Activated gamma-delta T cell treated with anti-CD3 and anti-CD28 coated beads, Interleukin-2, amount 50 U/mL, for 16 hours (primary cell): ENCODE data around the gene CCDC148.

Source experiments
- DNase-seq: peaks from one replicate; pipeline ENCODE4 v3.0.0-alpha.2; 2020; ENCODE audit warnings: low read depth

CCDC148 gene

DNA sequence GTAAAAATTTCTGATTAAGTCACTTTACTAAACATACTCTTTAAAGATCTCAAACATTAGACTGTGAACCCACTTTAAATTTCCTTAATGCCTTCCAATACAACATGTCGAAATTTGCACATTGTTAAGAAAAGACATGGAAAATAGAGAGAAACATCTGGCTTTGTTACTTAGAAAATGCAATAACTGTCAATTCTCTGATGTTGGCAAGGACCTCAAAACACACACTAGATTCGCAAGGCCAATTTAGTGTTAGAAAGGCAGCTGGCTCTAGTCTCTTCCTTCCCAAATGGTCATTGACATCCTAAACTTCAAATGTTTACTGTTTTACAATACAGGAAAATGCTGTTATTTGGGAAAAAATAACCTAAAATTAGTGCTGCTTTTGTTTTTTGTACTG is 244.3 kb downstream of the CCDC148 start:
- DNase-seq = no peak

DNA sequence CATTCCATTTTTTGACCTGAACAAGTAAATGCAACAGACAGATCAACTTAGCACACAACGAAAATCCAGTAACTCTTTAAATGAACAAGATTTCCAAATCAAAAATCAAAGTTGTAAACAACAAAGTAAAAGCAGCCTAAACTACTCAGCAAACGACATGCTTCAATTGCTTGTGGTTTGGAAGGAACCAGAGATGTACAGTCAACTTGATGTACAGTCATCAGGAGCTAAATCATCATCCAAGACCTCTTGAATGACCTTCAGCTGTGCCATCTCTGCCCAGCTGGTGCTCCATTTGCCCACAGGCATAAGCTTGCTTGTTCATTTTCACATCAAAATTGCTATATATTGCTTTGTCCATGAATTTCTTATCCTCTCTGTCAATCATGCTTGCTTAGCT is 245.1 kb downstream of the CCDC148 start:
- no peak for DNase-seq

DNA sequence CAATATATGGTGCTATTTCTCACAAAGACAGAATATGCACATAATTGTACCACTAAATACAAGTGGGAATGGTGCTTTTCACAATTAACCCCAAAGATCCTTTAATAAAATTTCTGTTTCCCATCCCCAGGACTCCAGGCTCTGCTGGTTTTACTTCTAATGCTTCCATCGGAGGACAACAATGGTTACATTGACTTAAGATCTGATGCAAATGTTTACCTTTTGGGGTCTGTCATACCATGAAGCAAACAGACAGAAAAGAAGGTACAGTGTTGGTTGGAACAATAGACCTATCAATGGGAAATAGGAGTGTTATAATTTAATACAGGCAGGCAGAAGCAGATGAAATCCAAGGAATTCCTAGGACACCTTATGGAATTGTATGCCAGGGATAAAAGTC is 249.2 kb downstream of the CCDC148 start:
- no peak for DNase-seq

DNA sequence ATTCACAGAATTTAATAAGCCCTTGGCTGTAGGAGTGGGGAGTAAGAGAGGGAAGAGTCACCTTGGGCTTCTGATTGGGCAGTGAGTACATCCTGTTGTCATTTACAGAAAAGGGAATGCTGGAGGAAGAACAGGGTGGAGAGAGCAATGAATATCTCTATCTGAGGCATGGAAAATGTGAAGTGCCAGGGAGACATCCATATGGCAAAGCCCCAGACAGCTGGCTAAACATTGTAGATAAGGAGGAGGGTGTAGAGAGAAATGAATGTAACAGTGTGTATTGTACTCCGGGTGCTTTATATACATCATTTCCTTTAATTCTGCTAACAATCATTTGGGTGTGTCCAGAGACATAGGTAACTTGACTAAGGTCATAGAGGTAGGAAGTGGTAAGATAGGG is 251.3 kb downstream of the CCDC148 start:
- no peak for DNase-seq

DNA sequence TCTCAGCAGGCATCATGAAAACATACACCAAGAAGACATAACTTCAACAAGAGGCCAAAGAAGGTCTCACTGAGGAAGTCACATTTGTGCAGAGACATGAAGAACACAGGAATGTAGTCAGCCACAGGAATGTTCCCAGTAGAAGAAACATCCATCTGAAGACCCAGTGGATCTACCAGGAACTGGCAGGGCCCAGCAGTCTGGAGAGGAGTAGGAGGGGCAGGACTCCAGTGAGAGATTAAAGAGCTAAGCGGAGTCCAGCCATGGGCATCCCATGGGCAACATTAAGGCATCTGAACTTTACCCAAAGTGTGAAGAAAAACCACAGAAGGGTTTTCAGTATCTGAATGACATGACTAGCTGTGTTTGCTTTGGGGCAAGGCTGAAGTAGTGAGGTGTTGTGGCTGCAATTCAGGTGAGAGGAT is 251.8 kb downstream of the CCDC148 start:
- DNase-seq = no peak

DNA sequence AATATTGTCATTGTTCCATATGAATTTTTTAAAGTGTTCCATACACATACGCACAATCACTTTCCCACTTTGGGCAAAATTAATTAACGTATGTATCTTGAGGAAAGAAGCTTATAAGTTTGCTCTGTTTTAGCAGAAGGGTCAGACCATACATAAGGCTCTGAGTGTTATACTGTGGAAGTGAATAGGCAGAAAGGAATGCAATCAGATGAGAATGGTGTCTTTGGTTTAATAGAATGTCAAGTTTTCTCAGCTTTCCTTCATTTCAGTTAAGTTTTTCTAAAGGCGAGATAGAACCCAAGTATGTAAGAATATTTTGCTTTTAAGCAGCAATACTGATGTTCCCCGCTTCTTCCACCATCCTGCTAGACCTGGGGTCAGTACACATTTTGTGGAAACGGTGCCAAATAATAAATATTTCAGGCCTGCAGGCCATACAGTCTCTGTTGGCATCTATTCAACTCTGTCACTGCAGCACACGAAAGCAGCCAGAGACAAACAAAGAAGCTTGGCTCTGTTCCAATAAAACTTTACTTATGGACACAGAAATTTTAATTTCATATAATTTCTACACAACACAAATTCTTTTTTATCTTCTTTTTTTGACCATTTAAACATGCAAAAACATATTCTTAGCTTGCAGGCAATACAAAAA is 254.3 kb downstream of the CCDC148 start:
- DNase-seq = no peak

DNA sequence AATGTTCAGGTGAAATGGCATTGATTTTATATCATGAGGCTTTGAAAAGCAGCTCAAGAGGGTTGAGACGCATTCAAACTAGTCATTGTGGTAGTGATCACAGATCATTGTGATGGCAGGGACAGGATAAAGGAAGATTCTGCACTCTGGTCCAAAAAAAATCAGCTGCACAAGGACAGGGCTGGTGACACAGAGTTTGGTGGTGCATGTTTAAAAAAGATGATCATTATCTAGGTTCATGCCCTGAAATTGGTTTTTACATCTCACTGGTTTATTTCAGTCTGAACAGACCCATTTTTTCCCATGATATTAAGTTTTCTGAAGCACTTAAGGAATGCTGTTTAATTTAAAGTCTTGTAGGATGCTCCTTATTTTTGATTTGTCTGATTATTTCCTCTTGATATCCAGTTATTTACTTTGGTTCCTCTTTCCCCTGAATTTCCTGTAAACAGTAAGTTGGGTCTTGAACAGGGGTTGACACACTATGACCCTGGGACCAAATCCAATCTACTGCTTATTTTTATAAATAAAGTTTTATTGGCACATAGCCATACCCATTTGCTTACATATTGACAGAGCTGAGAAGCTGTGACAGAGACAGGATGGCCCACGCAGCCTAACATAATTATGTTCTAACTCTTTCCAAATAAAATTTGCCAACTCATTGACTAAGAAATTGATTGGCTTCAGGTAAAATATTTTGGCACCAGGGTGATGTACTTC is 256.5 kb downstream of the CCDC148 start:
- no peak for DNase-seq

DNA sequence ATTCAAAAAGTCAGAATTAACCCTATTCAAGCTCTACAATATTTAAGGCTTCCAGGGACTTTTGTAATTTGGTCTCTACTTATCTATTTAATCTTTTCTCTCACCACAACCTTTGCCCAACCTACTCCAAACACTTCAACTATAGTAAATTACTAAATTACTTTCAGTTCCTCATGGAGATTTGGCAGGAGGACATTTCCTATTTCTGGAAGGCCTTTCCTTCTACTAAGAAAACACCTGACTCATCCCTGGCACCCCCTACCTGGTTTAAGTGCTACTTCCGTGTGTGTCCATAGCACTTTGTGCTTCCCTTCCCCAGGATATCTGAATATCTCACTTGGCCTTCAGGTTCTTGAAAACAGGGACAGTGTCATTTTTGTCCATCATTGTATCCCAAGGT is 258.6 kb downstream of the CCDC148 start:
- DNase-seq = no peak

DNA sequence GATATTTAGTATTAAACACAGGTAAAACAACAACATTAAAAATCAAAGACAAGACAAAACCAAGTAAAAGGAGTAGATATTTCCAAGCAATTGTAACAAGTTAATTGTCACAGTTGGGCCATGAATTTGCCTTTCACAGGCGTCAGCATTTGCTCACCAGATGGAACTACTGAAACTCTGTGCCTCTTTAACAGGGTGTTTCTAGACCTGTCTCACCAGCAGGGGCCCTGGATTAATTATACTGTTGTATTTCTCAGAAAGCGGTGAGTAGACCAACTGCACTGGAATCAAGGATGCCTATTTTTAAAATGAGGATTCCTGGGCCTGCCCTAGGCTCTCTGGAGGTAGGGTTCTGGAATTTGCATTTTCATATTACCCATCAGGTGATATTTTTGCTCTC is 262.3 kb downstream of the CCDC148 start:
- no peak for DNase-seq

DNA sequence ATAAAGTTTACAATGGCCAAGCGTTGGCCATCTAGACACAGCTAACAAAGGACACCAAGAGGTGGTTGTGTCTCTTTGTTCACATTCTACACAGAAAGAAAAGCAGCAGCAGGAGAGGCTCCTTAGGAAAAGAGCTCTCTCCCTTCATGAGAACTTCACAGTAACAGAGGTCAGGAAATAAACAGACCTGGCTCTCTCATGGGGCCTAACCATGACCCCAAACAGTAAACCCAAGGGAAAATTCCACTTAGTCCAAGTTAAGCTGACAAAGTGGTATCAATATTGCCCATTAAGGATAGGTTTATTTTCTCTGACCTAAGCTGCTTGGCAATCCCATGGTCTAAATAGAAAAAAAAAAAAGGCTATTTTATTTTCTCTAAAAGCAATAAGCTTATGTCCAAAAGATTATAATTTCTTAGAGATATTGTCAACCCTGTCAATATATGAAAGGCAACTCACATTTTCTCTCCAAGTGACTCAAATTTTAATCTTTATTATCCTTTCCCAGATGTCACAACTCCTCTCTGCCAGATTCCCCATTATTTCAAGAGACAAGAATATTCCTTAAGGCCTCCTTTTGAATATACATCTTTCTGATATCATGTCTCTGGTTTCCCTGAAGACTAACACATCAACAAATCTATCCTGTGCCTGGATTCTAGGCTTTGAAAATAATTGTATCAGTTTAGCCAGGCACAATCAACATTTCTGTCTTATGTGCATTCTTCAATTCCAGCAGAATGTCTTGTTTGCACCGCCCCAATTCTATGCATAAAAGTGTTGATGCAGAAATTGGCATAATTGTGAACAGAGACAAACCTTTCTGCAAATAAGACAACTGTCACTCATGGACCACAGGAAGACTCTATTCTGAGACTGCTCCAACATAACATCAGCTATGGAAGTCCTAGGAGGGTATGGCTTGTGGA is 263.8 kb downstream of the CCDC148 start:
- DNase-seq = no peak

DNA sequence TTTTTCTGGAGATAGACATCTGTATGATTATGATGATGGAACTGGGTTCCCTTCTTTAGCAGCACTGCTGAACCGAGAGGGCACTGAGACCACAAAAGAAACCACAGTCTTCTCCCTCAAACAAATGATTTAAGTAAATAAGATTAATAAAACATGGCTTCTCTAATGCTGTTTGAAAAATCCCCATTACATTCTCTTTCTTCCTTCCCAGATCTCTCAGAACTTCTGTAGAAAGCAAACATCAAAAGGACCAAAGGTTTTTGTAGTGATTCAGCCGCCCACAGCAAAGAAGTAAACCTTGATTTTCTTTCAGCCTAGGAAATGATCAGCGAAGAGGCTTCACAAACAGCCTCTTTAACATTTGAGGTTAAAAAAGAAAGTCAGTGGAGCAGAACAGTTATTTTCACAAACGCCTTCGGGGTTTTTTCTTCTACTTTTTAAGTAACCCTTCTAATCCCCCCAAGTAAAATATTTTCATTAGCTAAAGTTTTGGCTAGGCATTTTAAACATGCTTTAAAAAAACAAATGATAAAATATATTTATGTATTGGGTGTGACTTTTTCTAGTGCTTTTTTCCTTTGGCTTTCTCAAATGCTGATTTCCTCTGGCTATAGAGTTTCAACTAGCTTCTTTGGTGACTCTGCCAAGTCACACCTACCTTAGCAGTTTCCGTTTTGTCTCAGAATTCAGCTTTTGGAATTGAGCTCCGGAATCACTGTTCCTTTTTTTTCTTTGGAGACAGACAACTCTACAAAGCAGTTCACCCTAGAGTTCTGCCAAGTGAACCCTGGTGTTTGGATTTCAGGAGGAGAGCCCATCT is 265.3 kb downstream of the CCDC148 start:
- no peak for DNase-seq

DNA sequence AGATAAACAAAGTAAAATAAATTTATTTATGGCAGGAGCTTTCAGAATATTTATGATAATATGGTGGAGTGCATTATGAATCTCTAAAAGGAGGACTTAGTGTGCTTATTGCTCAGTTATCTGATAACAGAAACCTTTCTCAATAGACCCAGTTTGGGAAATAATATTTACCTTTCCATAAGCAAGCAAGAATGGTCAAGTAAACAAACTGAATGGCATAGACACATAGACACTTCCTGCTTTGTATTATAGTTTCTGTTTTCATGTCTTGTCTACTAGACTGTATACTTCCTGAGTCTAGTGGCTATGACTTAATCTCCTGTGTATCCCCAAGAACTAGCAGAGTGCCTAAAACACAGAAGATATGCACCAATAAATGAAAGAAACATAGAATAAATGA is 267.0 kb downstream of the CCDC148 start:
- no peak for DNase-seq

DNA sequence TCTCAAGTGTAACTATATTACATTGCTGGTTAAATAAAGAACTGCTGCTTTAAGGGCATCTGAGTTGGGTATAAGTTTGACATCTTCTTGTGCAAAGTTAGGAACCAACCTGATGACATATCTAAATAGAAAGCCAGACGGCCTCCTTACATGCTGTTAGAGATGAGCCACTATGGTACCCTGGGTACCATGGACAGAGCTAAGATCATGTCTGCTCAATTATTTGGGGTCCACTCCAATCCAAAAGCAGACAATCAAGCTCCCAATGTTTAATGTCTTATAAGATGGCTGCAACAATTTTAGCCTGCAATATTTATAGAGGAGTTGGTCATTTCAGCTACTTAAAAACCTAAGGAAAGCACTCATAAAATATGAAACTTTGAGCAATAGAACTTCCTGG is 268.6 kb downstream of the CCDC148 start:
- no peak for DNase-seq

DNA sequence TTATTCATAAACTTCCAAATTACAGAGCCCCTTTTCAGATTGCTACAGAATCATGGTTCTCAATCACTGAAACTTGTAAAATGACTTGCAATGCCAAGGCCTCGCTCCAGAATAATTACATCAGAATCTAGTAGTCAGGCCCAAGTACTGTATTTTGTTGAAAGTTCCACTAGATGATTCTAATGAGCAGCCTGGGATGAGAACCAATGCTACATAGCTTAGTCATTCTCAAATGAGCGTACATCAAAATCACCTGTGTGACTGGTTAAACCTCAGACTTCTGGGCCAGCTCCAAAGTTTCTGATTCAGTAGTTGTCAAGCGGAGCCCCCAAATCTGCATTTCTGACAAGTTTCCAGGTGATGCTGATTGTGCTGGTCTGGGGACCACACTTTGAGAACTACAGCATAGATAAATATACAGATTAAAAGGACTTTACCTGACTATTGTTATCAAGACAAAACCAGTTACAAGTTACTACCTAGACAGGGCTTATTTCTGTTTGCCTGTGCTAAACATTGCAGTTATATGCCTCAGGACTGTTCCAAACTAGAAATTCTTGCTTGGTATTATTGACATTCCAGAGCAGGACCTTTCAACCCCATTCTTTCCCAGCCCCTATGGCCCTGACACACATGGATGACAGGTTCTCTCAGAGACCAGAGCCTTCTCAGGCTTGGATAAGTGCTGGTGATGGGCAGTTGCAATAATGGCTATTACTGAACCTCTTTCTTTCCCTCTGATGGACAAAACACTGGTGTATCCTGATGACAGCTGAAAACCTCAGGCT is 271.8 kb downstream of the CCDC148 start:
- no peak for DNase-seq

DNA sequence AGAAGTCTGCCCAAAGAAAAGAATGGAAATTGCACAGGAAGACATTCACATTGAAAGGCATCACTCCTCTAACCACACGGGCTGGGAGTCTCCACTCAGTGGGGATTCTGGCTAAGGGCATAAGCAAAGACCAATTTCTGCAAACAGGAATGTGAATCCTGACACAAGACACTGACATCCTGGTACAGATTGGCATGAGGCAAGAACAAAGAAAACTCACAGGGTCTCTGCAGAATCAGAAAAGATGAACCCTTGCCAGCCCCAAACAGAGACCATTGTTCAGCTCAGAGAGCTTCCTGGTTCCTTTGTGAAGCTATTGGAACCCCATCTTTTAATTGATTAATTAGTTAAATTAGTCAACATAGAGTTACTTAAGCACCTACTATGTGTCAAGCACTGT is 272.6 kb downstream of the CCDC148 start:
- DNase-seq = no peak

DNA sequence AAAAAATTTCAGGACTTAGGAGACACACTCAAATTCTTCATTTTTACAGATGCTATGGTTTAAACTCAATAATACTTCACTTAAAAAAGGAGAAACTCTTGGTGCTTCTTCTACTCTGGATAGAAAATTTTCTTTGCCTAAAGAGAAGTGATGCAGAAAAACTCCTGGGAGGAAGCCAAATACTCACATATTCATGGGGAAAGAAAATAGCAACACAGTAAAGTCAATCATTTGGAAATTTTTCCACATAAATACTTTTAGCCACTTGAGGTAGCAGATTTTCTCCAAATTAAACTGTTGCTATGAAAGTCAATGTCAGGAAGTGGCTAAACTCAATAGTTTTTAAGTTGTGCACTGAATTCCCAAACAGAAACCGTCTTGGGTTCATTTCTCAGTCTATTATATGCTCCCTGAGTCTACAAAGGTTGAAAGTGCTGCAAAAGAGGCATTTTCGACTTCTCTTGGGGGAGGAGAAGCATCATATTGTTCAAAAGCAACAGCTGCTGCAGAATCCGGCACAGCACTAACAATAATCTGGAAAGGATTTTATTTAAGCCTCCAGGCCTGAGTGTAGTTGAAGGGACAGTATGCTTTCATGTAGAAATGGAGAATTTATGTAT is 273.8 kb downstream of the CCDC148 start:
- no peak for DNase-seq

DNA sequence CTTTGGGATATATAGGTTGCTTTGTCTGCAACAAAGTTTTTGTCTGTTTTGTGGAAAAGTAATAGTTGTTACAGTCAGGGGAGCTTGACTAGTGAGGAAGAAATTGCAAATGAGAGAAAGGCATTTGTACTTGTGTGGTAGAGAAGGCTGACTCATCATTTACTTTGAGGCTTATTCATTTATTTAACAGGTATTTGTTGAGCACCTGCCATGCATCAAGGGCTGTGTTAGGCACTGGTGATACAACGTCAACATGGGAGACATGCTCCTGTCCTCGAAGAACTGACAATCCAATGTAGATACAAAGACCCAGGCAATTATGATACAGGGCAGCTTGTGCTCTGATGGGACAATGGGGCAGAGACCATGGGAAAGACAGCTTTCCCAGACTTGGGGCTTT is 275.4 kb downstream of the CCDC148 start:
- DNase-seq = no peak

DNA sequence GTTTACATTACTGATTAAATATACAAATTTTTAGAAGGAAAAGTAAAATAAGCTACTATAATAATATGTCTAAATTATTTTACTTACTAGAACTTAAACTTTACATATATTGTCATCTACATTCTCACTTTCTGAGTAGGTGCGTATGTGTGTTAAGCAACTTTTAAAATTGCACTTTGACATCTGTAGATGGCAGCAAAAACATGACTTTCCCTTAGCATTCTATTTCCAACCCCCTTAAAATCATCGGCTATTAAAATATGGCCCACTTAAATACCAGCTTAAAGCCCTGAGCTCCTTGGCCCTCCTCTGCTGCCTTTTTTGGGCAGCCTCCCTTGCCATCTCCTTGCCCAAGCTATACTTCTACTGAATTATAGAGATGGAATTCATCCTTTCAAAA is 276.9 kb downstream of the CCDC148 start:
- no peak for DNase-seq

DNA sequence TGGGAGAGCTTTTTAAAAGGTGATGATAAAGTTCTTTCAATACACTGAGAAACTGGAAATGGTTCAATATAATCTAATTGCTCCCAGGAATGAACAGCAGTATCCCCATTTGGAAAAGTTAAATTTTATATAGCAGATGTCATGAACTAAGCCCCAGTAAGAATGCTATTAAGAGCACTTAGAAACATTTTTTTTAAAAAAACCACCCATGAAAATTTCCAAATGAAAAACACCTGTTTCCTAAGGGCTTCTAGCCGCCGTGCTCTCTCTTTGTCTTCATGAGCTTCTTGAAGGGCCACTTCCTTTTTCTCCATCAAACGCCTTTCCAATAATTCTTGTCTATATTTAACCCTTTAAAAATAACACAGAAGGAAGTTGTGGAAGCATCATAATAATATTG is 277.9 kb downstream of the CCDC148 start:
- no peak for DNase-seq

DNA sequence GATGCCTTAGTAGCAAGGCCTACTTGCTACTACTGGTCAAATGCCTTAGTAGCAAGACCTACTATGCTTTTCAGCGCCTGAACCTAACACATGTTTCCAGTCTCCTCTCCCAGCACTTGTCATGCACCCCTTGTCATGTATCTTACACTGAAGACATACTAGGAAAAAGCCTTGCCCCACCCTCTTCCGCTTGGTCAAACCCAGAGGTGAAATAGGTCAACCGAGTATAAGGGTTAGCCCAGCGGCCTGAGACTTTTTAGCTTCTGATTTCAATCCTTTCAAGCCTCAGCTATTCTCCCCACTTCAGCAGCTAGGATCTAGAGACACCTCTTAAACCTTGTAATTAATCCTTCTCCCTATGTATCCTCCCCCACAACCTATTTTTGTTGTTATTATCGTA is 281.6 kb downstream of the CCDC148 start:
- DNase-seq = no peak

DNA sequence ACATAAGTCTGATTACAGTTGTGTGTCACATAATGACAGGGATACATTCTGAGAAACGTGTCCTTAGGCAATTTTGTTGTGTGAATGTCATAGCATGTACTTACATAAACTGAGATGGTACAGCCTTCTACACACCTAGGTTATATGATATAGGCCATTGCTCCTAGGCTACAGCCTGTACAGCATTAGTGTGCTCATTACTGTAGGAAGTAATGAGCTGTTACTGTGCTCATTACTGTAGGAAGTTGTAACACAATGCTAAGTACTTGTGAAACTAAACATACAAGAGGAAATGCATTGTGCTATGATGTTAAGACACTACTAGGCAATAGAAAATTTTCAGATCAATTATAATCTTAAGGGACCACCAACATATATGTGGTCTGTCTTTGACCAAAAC is 282.1 kb downstream of the CCDC148 start:
- DNase-seq = no peak
